PC-3 (cell line): ENCODE results near the gene N4BP2L1.
"Not testable (repeated sequence)": the region's sequence is repeated elsewhere in the genome, so short reads cannot be mapped to it uniquely, and the experiment has no call there.

ENCODE experiments used
- CTCF ChIP-seq: fragments of 300-600 bp; sonication (generic); conservative IDR thresholded peaks from 2 replicates; pipeline ENCODE4 v1.5.1; 2017; ENCODE audit warnings: antibody characterized with exemption, low read depth, mild to moderate bottlenecking, low read length
- EZH2 ChIP-seq: fragments of 300-600 bp; sonication (generic); IDR thresholded peaks from one replicate; pipeline ENCODE4 v1.6.1; 2017; ENCODE audit warnings: antibody characterized with exemption, mild to moderate bottlenecking, low read length; ENCODE audit not compliant: unreplicated experiment

DNA sequence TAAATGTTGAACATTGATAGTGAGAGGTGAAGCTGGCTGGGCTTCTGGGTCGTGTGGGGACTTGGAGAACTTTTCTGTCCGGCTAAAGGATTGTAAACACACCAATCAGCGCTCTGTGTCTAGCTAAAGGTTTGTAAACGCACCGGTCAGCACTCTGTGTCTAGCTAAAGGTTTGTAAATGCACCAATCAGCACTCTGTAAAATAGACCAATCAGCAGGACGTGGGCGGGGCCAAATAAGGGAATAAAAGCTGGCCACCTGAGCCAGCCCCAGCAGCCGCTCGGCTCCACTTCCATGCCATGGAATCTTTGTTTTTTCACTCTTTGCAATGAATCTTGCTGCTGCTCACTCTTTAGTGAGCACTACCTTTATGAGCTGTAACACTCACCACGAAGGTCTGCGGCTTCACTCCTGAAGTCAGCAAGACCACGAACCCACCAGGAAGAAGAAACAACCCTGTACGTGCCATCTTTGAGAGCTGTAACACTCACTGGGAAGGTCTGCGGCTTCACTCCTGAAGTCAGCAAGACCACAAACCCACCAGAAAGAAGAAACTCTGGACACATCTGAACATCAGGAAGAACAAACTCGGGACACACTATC is 77.0 kb downstream of the N4BP2L1 start:
- not testable (repeated sequence) for TF ChIP-seq CTCF, EZH2
